ENCODE results near the gene GSTO2. TPM values are rescaled to one million over a fixed set of nuclear protein-coding genes. Genes with fewer than 3 reads are reported as not detected.

GSTO2 gene
- total and polyA plus RNA-seq, 2 of the 13 experiments (the other 11 are each of a cell fraction or from before 2014, with no cell fraction given): 2.1 to 7.9 TPM

GRCh38 chr10:104255311-104255981 lies 13.5 kb upstream of the GSTO2 start (continued):
- TF ChIP-seq SNAPC4 (CRISPR knock-in tag; IDR thresholded peaks at IDR 0.05): peak; percentile 59; the same call in 1 of the 2 replicates
- TF ChIP-seq RXRA (CRISPR knock-in tag; IDR thresholded peaks at IDR 0.05): no peak
- TF ChIP-seq MLX (CRISPR knock-in tag; IDR thresholded peaks at IDR 0.05): 0 out of 2 replicates have a peak, but pooled peaks have one; percentile 7
- no peak for TF ChIP-seq ERF (CRISPR knock-in tag; IDR thresholded peaks at IDR 0.05)
- TF ChIP-seq SKI (IDR thresholded peaks at IDR 0.05; ENCODE audit: partially characterized antibody): peak; percentile 29
- no peak for TF ChIP-seq SNAPC5 (CRISPR knock-in tag; IDR thresholded peaks at IDR 0.05; ENCODE audit: borderline replicate concordance)
- no peak for TF ChIP-seq ZNF644 (CRISPR knock-in tag; IDR thresholded peaks at IDR 0.05; ENCODE audit: low read depth)
- peak; percentile 49; the same call in 1 of the 2 replicates for TF ChIP-seq ETV5 (CRISPR knock-in tag; IDR thresholded peaks at IDR 0.05; ENCODE audit: borderline replicate concordance)
- no peak for TF ChIP-seq DDIT3 (CRISPR knock-in tag; IDR thresholded peaks at IDR 0.05)
- TF ChIP-seq PBX2 (CRISPR knock-in tag; IDR thresholded peaks at IDR 0.05): no peak
- TF ChIP-seq CEBPG (CRISPR knock-in tag; IDR thresholded peaks at IDR 0.05): peak; percentile 17; the same call in 1 of the 2 replicates
- no peak for TF ChIP-seq ZNF292 (CRISPR knock-in tag; IDR thresholded peaks at IDR 0.05; ENCODE audit: borderline replicate concordance, low read depth)
- TF ChIP-seq ZNF83 (CRISPR knock-in tag; IDR thresholded peaks at IDR 0.05; ENCODE audit: borderline replicate concordance): no peak
- peak; percentile 71; the same call in 1 of the 2 replicates for TF ChIP-seq ZKSCAN8 (CRISPR knock-in tag; IDR thresholded peaks at IDR 0.05; ENCODE audit: borderline replicate concordance)
- TF ChIP-seq TCF12 (IDR thresholded peaks at IDR 0.05): no peak
- TF ChIP-seq TCF12 (CRISPR knock-in tag; IDR thresholded peaks at IDR 0.05): no peak
- peak; percentile 62 for TF ChIP-seq POLR2G (IDR thresholded peaks at IDR 0.05; ENCODE audit: low read depth, low read length)
- no peak for TF ChIP-seq ATAD3A (CRISPR knock-in tag; IDR thresholded peaks at IDR 0.05)
- no peak for TF ChIP-seq ZNF383 (CRISPR knock-in tag; IDR thresholded peaks at IDR 0.05; ENCODE audit: borderline replicate concordance)
- TF ChIP-seq ZFP36 (IDR thresholded peaks at IDR 0.05; ENCODE audit: borderline replicate concordance, low read depth, low read length, partially characterized antibody): no peak
- TF ChIP-seq ETV6 (CRISPR knock-in tag; conservative IDR thresholded peaks at IDR 0.05): no peak

All from HepG2 (cell line).